NK-92 treated with Interleukin-12 subunit alpha and Interleukin-12 subunit beta, amount 100 ng/mL, for 24 hours (cell line): ENCODE data around the gene ZMYND11.

Source experiments
- DNase-seq: peaks from one replicate; lab custom pipeline; 2025; lab: John Stamatoyannopoulos, UW

The ZMYND11 gene

GRCh38 chr10:191703-192518 is 56.7 kb downstream of the ZMYND11 start:
- DNase-seq, result no peak

- no peak for DNase-seq
These were observed 59.0 kb downstream of the ZMYND11 start for GRCh38 chr10:194281-194680.

DNA sequence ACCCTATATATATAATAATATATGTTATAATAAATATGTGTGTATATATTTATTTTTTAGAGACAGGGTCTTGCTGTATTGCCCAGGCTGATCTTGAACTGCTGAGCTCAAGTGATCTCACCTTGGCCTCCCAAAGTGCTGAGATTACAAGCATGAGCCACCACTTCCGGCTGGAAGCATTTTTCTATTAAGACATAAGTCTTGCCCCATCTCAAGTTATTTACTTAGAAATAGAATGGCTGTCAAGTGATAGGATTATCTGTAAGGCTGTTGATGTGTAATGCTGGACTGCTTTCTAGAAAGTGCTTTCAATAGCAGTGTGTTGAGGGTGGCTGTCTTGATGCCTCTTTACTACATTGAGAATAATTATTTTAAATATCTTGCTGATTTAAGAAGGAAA is 65.2 kb downstream of the ZMYND11 start:
- no peak for DNase-seq

GRCh38 chr10:201328-201771 is 66.1 kb downstream of the ZMYND11 start:
- DNase-seq, result no peak

- DNase-seq, result no peak
These were observed 73.4 kb downstream of the ZMYND11 start for GRCh38 chr10:208616-209015.

- no peak for DNase-seq
These were observed 74.1 kb downstream of the ZMYND11 start for GRCh38 chr10:209357-209756.

- no peak for DNase-seq
These were observed 75.0 kb downstream of the ZMYND11 start for GRCh38 chr10:210297-210696.

- DNase-seq, result no peak
These were observed 80.2 kb downstream of the ZMYND11 start for GRCh38 chr10:215444-215843.

DNA sequence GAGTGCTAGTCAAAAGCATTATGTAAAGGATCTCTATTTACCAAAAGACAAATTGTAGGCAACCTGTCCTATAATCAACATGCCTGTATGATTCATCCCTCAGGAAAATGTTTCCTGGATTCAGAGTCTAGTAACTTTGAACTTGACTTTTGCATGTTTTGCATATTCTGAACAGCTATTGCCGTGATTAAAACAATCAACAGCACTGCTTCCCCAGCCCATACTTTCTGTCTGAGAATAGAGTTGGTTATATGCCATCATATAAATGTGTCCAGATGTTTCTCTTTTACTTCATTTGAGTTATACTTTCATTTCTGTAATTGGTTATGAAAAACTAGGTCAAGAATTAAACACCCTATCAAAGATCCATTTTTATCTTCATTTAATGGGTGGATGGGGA is 83.5 kb downstream of the ZMYND11 start:
- DNase-seq, result no peak

GRCh38 chr10:219731-220472 is 84.6 kb downstream of the ZMYND11 start:
- DNase-seq, result no peak

GRCh38 chr10:224571-224970 is 89.3 kb downstream of the ZMYND11 start:
- DNase-seq, result no peak

- DNase-seq, result no peak
These were observed 90.8 kb downstream of the ZMYND11 start for GRCh38 chr10:226018-226417.

DNA sequence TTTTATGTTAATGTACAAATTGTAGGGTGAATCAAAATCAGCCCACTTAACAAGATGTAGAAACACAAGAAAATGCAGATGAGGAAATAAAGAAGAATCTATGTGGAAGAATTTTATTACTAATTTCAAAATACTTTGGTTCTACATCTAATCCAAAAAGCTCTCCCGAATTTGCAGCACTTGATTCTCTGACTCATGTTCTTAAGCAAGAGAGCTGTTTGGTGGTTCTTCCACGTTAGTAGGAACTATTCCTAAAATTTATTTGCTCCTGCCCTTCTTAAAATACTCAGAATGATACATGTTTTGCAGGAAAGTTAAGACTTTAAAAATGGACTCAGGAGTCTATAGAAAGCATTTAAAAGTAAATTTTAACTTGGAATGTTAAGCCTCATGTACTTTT is 91.8 kb downstream of the ZMYND11 start:
- no peak for DNase-seq

DNA sequence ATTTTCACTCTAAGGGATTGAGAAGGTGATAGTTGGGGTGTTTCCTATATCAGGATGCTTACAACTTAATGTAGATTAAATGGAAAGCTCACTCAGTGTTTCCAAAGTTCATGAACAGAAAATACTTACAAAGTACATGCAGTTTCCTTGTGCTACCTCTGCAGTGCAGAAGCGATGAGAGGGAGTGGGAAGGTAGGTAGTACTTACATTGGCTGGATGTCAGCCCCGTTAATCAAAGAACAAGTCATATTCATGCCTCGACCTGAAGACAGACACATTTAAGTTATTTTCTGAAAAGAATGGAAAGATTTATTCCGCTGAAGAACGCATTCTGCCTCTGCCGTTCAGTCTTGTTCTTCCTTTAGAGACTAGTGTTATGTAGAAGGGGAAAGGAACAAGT is 93.1 kb downstream of the ZMYND11 start:
- DNase-seq, result no peak

GRCh38 chr10:230758-231157 is 95.5 kb downstream of the ZMYND11 start:
- DNase-seq, result no peak

DNA sequence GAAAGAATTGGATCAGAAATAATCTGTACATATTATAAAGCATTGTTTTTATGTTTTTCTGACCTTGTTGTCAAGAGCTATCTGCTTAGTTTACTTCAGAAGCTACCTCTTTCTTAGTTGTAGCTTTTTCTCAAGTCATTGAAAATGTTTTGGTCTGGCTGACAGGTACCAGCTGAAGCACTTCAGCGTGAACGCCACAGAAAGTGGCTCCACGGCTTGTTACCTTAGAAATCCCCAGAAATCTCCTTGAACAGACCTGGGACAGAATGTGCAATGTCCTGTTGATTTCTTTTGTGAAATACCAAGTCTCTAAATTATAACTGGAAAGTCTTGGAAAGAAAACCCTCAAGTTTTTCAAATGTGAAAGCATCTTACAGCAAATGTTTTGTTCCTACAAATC is 96.8 kb downstream of the ZMYND11 start:
- no peak for DNase-seq

- DNase-seq, result no peak
These were observed 97.6 kb downstream of the ZMYND11 start for GRCh38 chr10:232878-233277.

GRCh38 chr10:234708-235406 is 99.6 kb downstream of the ZMYND11 start:
- no peak for DNase-seq

DNA sequence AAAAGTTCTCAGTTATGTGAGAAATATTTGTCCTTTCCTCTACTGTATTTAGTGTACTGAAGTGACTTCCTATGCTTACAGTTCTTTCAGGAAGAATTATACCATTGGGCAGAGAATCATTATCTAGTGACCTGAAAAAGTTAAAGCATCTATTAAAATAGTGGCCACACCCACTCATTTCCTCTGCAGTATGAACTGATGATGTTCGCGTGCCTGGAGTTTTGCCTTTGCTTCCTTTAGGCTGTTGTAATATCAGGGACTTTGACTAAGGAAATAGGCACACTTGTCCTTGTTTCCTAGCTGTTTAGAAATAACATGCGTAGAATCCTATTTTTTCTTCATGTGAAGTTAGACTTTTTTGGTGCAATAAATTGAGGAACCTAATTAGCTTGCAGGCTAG is 100.7 kb downstream of the ZMYND11 start:
- no peak for DNase-seq

GRCh38 chr10:239109-239508 is 103.9 kb downstream of the ZMYND11 start:
- DNase-seq, result no peak

DNA sequence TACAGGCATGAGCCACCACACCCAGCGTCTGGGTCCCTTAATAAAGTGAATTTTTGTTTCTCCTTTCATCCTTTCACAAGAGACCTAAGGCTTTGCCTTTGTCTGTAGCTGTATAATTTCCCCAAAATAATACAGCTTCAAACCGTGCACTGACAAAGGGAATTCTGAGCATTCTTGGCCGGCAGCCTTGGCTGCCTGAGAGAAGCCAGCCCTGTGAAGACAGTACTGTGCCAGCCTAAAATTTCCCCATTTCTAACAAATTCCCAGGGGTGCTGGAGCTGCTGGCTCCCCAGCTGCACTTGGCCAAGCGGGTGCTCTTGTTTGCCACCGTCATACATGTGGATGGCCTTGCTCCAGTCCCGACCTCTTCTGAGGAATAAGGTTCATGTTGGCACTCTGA is 106.2 kb downstream of the ZMYND11 start:
- no peak for DNase-seq

DNA sequence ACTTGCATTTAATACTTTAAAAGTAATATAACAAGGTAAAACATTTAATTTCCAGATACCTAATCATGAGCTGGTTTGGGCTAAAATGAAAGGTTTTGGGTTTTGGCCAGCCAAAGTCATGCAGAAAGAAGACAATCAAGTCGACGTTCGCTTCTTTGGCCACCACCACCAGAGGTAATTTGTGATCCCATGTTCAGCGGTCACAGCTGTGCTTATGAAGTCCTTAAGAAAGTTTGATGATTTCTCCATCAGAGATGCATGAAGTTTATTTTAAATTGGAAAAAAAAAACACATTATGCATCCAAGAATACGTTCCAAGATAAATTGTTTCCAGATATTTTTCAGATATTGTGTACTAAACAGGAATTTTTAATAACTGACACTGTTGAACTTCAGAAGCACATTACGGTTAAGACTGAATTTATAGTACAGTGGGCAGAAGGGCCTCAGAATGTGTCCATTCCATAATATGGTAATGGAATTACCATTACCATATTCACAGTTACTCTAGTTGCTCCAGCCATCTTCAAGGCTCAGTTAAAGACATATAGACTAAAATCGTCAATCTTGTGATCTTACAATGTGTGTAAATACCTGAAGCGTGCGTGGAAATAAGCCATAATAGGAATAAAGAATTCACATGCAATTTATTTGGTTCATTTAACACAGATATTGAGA is 106.8 kb downstream of the ZMYND11 start:
- DNase-seq, result no peak
